Neural cell (in vitro differentiated cells): Measurements from ENCODE around the gene PLIN4.

Source experiments
- EZH2 ChIP-seq: fragments of 200-600, 300-800 bp; shearing (Covaris generic), sonication (generic); IDR thresholded peaks from 2 replicates; pipeline ENCODE4 v1.6.1; 2014; ENCODE audit warnings: antibody characterized with exemption, low read length, borderline replicate concordance, mild to moderate bottlenecking; ENCODE audit not compliant: insufficient read depth, poor library complexity, severe bottlenecking
- SMC3 ChIP-seq: fragments of 450-650 bp; conservative IDR thresholded peaks from 2 replicates; pipeline ENCODE4 v1.6.1; 2014; ENCODE audit warnings: antibody characterized with exemption, mild to moderate bottlenecking, moderate library complexity; ENCODE audit not compliant: poor library complexity
- TF ChIP-seq, protein P1 (sequence below): fragments of 450-650 bp; IDR thresholded peaks from 2 replicates; pipeline ENCODE4 v1.5.1; 2014; ENCODE audit warnings: antibody characterized with exemption, mild to moderate bottlenecking, moderate library complexity; ENCODE audit not compliant: poor library complexity, severe bottlenecking

DNA sequence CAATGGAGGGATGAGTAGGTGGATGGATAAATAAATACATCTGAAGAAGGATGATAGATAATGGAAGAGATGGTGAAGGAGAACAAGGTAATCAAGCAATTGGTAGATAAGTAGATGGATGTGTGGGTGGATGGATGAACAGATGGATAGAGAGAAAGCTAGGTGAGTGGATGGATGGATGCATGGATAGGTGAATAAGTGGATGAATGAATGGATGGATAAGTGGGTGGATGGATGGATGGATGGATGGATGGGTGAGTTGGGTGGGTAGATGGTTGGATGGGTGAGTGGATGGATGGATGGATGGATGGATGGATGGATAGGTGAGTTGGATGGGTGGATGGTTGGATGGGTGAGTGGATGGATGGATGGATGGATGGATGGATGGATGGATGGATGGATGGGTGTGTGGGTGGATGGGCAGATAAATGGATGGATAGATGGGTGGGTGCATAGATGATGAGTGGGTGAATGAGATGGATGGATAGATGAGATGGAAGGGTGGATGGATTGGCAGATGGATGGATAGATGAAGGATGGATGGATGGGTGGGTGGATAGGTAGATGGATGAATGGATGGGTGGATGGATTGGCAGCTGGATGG, 34.9 kb upstream of the PLIN4 start:
- TF ChIP-seq, protein P1, sequence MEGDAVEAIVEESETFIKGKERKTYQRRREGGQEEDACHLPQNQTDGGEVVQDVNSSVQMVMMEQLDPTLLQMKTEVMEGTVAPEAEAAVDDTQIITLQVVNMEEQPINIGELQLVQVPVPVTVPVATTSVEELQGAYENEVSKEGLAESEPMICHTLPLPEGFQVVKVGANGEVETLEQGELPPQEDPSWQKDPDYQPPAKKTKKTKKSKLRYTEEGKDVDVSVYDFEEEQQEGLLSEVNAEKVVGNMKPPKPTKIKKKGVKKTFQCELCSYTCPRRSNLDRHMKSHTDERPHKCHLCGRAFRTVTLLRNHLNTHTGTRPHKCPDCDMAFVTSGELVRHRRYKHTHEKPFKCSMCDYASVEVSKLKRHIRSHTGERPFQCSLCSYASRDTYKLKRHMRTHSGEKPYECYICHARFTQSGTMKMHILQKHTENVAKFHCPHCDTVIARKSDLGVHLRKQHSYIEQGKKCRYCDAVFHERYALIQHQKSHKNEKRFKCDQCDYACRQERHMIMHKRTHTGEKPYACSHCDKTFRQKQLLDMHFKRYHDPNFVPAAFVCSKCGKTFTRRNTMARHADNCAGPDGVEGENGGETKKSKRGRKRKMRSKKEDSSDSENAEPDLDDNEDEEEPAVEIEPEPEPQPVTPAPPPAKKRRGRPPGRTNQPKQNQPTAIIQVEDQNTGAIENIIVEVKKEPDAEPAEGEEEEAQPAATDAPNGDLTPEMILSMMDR, result no peak
- no peak for TF ChIP-seq EZH2
- no peak for TF ChIP-seq SMC3
